GM19193 (cell line): ENCODE results near the gene RPL37.
A peak's percentile ranks its signal among the peaks of the same experiment; 100 is the strongest.

Experiments
- POLR2A ChIP-seq: IDR thresholded peaks from 4 replicates; pipeline ENCODE4 v1.6.1; 2011; ENCODE audit not compliant: insufficient read depth, insufficient read length; ENCODE audit errors: extremely low read depth

The RPL37 gene

GRCh38 chr5:40823459-40823858, 11.6 kb downstream of the RPL37 start:
- TF ChIP-seq POLR2A: no peak

DNA sequence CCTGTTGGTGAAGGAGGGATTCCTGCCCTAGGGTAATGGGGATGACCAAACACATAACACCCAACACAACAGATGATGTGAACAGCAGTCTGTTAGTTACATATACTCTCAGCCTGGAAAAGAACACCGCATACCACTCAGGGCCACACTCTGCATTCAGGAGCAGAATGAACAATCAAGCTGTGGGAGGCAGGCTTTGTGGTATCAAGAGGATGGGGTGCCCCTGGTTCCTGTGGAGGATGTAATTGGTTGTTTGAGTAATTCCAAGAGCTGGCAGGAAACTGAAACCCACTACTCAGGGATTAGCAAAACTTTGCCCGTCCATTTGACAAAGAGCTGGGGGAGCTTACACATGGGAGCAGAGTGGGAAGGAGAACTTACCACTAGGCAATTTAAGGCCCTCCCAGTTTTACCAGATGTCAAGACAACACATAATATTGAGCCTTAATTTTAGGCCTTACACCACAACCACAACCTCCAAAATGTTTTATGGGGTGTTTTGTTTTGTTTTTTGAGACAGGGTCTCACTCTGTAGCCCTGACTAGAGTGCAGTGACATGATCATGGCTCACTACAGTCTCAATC, 21.2 kb downstream of the RPL37 start:
- TF ChIP-seq POLR2A: no peak

GRCh38 chr5:40812125-40812524, 22.9 kb downstream of the RPL37 start:
- TF ChIP-seq POLR2A: no peak

- no peak for TF ChIP-seq POLR2A
Observed at GRCh38 chr5:40801771-40802562, 33.1 kb downstream of the RPL37 start.

- no peak for TF ChIP-seq POLR2A
Observed at GRCh38 chr5:40799258-40799657, 35.8 kb downstream of the RPL37 start.

DNA sequence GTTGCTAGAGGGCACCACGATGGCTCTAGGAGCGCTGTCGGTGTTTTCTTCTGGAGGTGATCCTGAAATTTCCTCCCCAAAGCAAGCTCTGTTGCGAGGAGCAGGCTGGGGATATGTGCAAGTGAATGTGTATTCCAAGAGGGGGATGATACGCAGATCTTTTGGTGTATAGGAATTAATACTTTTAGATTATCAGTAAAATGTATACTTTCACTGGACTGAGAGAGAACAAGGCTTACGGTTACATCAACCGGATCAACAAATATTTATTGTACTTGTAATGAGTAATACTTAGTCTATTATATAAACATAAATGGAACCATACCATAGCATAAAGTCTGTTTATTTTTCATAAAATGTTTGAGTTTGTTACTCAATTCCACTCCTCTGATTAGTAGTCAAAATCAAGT, 36.2 kb downstream of the RPL37 start:
- no peak for TF ChIP-seq POLR2A

DNA sequence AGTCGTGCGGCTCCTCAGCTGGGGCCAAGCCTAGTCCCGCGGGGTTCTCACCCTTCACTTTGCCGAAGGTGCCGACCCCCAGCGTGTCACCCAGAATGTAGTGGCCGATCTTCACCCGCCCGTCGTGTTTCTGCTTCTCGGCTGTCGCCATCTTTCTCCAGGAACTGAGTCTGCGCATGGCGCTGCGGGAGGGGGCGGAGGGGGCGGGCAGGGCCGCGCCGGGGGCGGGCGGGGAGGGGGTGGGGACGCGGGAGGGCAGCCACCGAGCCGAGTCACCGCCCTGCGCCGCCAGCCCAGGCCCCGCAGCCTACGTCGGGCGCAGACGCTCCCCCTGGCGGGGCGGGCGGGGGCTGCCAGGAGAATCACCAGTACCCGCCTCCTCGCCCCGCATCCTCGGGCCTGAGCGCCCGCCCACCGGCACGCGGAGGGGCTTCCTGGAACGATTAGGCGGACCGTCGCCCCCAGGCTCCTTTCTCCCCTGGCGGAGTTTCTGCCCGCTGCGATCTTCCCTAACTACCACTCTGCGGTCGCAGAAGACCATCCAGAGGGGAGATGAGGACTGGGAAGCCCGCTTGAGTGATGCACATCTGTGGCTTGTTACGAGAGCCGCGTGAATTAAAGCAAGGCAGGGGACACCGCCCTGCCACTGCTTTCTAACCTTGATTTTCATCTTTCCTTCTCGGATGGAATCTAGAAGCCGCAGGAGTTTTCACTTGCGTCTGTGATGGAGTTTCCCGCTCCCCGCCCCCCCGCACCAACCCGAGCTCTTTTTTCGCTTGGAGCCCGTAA, 36.8 kb downstream of the RPL37 start, which contains the start of gene PRKAA1:
PRKAA1 (minus strand) TSS at position 363 of the 789 bp plus-strand sequence; CDS start at position 178, 185 bp downstream.
- TF ChIP-seq POLR2A: peak; percentile 85

DNA sequence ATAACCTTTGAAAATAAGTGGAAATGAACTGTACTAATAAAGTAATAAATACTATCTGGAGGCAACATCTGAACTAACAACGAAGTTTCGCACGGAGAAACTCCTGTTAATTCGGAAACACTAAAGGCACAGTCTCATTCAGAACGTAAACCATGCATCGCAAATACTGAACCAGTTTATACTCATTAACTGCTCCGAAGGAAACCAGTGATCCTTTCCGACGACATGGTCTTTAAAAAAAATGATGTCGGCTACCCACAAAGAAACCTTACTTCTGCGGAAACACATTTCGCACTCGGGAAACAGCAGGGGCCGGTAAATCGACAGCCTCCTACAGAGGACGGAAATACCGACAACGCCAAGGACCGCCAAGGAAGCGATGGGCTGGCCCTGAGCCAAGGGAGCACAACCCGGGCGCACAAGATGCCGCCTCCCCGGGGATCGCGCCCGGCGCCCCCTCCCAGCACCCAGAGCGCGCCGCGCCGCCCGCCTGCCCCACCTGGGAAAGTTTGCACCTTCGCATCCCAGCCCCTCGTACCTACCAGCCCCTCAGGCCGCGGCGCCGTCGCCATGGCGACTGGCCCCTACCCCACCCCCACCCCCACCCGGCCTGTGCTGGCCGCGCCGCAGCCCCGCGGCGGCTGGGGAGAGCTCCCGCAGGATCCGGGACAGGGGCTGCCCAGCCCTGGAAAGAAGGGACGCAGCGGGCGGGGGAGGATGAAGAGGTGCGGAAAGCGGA, 37.6 kb downstream of the RPL37 start:
- no peak for TF ChIP-seq POLR2A

DNA sequence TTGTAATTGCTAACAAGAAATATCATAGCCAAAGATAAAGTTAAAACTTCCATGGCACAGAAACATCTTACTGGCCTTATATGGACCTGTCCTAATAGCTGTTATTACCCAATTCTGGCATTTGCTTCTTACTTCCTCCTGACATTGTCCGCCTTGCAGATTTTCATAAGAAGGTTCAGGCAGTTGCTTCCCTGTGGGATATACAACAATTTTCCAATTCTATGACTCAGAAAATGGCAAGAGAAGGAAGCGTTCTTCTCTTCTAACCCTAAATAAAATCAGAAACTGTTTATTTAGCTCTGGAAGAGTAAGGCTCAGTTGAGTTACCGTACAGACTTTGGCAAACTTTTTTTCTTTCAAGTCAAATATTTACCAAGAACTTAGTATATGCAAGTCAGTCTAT, 38.5 kb downstream of the RPL37 start:
- no peak for TF ChIP-seq POLR2A

DNA sequence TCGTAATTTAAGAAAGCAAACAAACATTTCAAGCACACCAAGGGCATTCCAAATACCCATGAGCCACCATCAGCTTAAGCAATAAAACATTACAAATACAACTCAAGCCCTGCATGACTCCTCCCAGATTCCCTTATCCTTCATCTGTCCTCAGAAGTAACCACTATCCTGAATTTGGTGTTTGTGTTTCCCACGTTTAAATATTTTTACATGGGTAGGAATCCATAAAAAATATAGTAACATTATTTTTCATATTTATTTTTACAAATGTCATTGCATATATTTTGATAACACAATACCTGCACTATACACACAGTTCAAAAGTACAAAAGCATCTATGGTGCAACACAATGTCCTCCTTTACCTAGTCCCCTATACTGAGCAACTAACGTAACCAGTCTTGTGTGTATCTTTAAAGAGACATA, 43.3 kb downstream of the RPL37 start:
- TF ChIP-seq POLR2A: no peak

GRCh38 chr5:40790947-40791593, 44.0 kb downstream of the RPL37 start:
- TF ChIP-seq POLR2A: no peak

- TF ChIP-seq POLR2A: no peak
Observed at GRCh38 chr5:40787986-40788385, 47.0 kb downstream of the RPL37 start.

DNA sequence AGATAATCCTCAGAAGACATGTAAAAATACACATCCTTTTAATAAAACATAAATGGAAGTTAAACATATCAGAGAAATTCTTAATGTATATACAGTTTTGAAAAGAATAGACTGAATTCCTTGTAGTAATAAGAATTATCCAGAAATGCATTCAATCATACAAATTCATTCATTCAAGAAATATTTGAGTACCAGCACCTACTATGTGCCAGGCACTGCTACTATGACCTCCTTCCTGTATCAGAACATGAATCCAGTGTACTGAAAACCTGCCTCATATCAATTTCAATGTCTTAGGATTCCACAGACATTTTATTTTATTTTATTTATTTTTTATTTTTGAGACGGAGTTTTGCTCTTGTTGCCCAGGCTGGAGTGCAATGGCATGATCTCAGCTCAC, 50.1 kb downstream of the RPL37 start:
- no peak for TF ChIP-seq POLR2A

GRCh38 chr5:40784027-40784653, 50.9 kb downstream of the RPL37 start:
- no peak for TF ChIP-seq POLR2A
